Measurements from ENCODE around the gene TMX1.
"Not testable (repeated sequence)": the region's sequence is repeated elsewhere in the genome, so short reads cannot be mapped to it uniquely, and the experiment has no call there.

The TMX1 gene

DNA sequence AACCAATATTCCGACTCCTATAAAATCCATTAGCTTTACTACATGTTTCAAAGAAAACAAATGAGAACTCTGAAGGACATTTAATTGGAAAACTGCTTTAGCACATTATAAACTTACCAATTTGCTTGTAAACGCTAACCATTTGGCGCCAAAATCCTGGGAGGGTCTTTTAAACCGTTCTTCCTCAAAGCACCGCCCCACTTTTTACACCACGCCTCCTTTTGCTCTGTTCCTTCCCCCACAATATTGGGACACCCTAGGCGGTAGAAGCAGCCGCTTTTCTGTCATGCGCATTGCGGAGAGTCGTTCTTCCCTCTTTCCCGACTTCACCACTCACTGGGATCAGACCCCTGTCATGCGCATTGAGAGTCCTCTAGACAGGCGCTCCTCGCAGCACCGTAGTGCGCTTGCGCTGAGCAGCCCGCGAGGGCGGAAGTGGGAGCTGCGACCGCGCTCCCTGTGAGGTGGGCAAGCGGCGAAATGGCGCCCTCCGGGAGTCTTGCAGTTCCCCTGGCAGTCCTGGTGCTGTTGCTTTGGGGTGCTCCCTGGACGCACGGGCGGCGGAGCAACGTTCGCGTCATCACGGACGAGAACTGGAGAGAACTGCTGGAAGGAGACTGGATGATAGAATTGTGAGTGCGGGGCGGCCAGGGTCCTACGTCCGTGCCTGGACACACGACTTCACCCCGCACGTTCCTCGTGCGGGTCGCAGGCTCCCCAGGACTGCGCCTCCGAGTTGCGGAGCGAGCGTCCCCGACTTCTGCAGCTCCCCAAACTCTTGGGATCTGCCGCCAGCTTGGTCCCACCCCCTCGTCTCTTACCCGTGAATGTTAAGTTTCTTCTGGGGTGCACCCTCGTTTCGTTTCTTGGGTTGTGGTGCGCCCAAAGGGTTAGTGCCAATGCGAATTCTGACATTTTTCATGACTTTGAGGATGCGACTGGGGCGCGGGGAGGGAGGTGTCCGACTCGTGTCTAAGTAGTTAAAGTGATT is at the start of gene TMX1:
TSS of gene TMX1 (plus strand) at position 435 of the 991 bp plus-strand sequence. CDS start at position 481, 46 bp downstream.
- DNase-seq: peak; percentile 100

- DNase-seq: no peak
Observed at GRCh38 chr14:51201890-51202289, 38.2 kb upstream of the TMX1 start.

DNA sequence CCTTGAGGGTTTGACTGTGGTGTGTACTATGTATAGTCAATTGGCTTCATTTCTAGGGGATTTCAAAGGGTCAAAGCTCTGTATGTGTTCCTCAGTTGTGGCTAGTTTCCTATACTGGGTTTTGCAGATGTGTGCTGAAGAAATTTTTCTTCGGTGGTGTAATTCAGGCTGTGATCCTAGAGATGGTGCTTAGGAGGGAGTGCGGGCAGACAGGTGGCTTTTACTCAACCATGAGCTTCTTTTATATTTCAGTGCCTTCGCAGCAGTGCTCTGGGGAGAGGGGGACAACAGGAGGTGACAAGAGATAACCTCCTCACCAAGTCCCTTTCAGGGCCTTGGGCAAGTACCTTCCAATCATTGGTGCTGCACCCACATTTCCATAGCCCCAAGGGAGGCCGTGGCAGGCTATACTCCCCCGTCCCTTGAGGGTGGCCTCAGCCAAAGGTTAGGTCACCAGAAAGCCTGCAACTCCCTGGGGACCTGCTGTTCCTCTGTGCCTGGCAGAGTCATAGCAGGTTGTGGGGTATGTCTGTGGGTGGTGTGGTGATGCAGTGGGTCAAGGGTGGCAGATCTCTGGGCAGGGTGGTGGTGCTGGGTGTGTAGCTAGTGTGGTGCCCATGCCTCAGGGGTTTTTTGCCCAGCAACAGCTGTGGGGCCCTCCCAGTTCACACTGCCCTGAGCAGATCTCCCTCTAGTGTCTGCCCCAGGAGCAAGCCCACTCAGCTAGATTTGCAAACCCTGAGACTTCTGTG is 37.0 kb upstream of the TMX1 start:
- peak in 1 of 2 experiments; percentile 31 for DNase-seq

- DNase-seq: peak; percentile 21 to 66
Observed at GRCh38 chr14:51203881-51204280, 36.2 kb upstream of the TMX1 start.

- peak; percentile 82 to 91 for DNase-seq
Observed at GRCh38 chr14:51205486-51205885, 34.6 kb upstream of the TMX1 start.

- no peak for DNase-seq
Observed at GRCh38 chr14:51206462-51206861, 33.6 kb upstream of the TMX1 start.

DNA sequence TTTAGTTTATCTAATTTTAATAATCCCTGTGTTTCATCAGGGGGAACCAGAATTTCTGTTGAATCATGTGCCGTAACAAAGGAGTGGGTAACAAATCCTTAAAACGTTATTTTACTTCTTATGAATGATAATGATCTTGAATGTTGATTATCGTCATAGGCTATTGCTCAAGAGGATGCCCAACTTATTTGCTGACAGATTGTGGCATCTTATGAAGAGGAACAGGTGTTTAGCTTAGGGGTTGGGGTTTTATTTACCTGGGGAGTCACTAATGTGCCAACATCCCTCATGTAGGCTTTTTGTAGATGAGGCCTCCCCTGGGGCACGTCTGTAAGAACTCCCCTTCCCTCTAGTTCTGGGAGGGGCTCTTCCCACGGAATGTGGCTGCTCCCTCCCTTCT is 32.4 kb upstream of the TMX1 start:
- DNase-seq: peak; percentile 92 to 99

DNA sequence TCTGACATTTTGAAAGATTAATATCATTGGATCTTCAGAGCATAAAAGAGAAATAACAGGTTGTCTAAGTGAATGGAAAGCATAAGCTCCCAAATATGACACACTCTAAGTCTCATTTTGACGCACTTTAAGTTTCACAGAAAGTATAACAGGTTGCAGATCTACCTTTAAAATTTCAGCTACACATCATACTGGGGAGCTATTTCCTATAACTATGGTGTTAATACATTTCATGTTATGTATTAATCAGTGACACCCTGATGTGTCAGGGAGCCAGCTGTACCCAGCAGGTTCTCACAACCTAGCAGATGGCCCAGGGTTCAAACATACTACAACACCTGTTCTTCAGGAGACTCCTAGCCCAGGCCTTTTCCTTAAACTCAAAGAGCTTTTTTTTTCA is 31.1 kb upstream of the TMX1 start:
- DNase-seq: peak; percentile 97 to 98

- peak; percentile 88 to 97 for DNase-seq
Observed at GRCh38 chr14:51209457-51209856, 30.6 kb upstream of the TMX1 start.

- peak; percentile 77 to 92 for DNase-seq
Observed at GRCh38 chr14:51210594-51210993, 29.5 kb upstream of the TMX1 start.

- DNase-seq: peak; percentile 65 to 81
Observed at GRCh38 chr14:51211149-51211548, 28.9 kb upstream of the TMX1 start.

- DNase-seq: peak in 1 of 2 experiments; percentile 25
Observed at GRCh38 chr14:51216602-51217001, 23.4 kb upstream of the TMX1 start.

GRCh38 chr14:51219473-51220448 is 20.3 kb upstream of the TMX1 start:
- DNase-seq: peak; percentile 52 to 83

GRCh38 chr14:51223463-51223862 is 16.6 kb upstream of the TMX1 start:
- DNase-seq: not testable (repeated sequence)

DNA sequence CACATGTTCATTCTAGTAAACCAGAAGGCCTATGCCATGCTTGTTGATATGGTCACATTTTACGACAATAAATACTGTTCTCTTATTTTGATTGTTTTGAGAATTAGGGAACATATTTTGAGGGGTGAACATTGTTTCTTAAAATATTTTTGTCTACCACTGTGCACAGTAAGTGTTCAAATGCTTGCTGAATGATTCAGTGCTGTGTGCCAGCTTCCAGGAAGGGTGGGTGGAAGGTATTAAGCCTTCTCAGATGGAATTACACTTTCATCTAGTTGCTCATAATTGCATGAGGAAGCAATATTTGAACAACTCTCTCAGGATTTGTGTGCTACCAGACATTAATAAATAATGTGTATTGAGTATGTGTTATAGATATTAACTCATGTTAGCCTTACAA is 15.5 kb upstream of the TMX1 start:
- no peak for DNase-seq

- no peak for DNase-seq
Observed at GRCh38 chr14:51225751-51226150, 14.3 kb upstream of the TMX1 start.

GRCh38 chr14:51228391-51228790 is 11.7 kb upstream of the TMX1 start:
- peak in 1 of 2 experiments; percentile 49 for DNase-seq

GRCh38 chr14:51228890-51229289 is 11.2 kb upstream of the TMX1 start:
- DNase-seq: peak; percentile 64 to 86

- no peak for DNase-seq
Observed at GRCh38 chr14:51236314-51236713, 3.7 kb upstream of the TMX1 start.

GRCh38 chr14:51240804-51241380 is 845 bp downstream of the TMX1 start:
- no peak for DNase-seq

GRCh38 chr14:51242545-51243490 is 2.8 kb downstream of the TMX1 start:
- DNase-seq: peak; percentile 58 to 67

All from NCI-H524 (cell line).